Muscle layer of colon (tissue), 2 donors: ENCODE results near the gene KRTAP5-3.

Source experiments
- H3K27ac ChIP-seq: one replicate; pipeline ENCODE4 v1.7.0; 2013; ENCODE audit warnings: low read depth, mild to moderate bottlenecking, low read length, moderate library complexity
- H3K27me3 ChIP-seq, 2 donors: one replicate each; pipeline ENCODE4 v1.7.0; 2013; ENCODE audit warnings: low read length in 2 of 2, mild to moderate bottlenecking in 2 of 2; ENCODE audit not compliant: insufficient read depth in 2 of 2, control insufficient read depth in 1 of 2
- H3K36me3 ChIP-seq: one replicate; pipeline ENCODE4 v1.7.0; 2013; ENCODE audit warnings: mild to moderate bottlenecking, low read length; ENCODE audit not compliant: insufficient read depth
- H3K4me1 ChIP-seq: one replicate; pipeline ENCODE4 v1.7.0; 2013; ENCODE audit warnings: mild to moderate bottlenecking, low read length; ENCODE audit not compliant: insufficient read depth
- H3K4me3 ChIP-seq, 2 donors: one replicate each; pipeline ENCODE4 v1.7.0; 2013; ENCODE audit warnings: low read length in 2 of 2, low read depth in 1 of 2, mild to moderate bottlenecking in 1 of 2, moderate library complexity in 1 of 2
- H3K9ac ChIP-seq: one replicate; pipeline ENCODE4 v1.7.0; 2013; ENCODE audit warnings: low read length
- H3K9me3 ChIP-seq: one replicate; pipeline ENCODE4 v1.7.0; 2013; ENCODE audit warnings: mild to moderate bottlenecking, low read length
- donor health status: abdominal sarcoma.
- donor health status: Adenocarcinoma of cecum.

Gene KRTAP5-3

GRCh38 chr11:1560002-1560648, 48.1 kb downstream of the KRTAP5-3 start:
- H3K4me1 ChIP-seq, result peaks cover 35% of the 10 kb centered on the region
- peak overlapping the region; percentile 27 for H3K9ac ChIP-seq
- H3K27ac ChIP-seq, result peak overlapping the region; percentile 74
- H3K27me3 ChIP-seq, result no peaks in the 10 kb centered on the region
- no peaks in the 10 kb centered on the region for H3K9me3 ChIP-seq
- H3K36me3 ChIP-seq, result peaks cover 11% of the 10 kb centered on the region
- H3K4me3 ChIP-seq, result no peak overlapping the region

- Histone ChIP-seq H3K27me3 (no peaks in the 10 kb centered on the region), H3K9me3 (no peaks in the 10 kb centered on the region), H3K27ac (peak overlapping the region; percentile 97), H3K36me3 (peaks cover 11% of the 10 kb centered on the region), H3K4me3 (peak overlapping the region in 1 of 2 donors; percentile 32), H3K9ac (peak overlapping the region; percentile 76), H3K4me1 (peaks cover 27% of the 10 kb centered on the region)
These were observed 48.9 kb downstream of the KRTAP5-3 start for GRCh38 chr11:1559111-1559951.

- Histone ChIP-seq H3K27ac (peak overlapping the region; percentile 97), H3K4me3 (peak overlapping the region in 1 of 2 donors; percentile 32), H3K36me3 (peaks cover 11% of the 10 kb centered on the region), H3K4me1 (peaks cover 21% of the 10 kb centered on the region), H3K9me3 (no peaks in the 10 kb centered on the region), H3K9ac (peak overlapping the region; percentile 76), H3K27me3 (no peaks in the 10 kb centered on the region)
These were observed 49.5 kb downstream of the KRTAP5-3 start for GRCh38 chr11:1558775-1559110.

GRCh38 chr11:1557904-1558774, 50.1 kb downstream of the KRTAP5-3 start:
- Histone ChIP-seq H3K4me3 (peak overlapping the region; percentile 16 to 32), H3K36me3 (peaks cover 9% of the 10 kb centered on the region), H3K27me3 (no peaks in the 10 kb centered on the region), H3K9ac (peak overlapping the region; percentile 76), H3K4me1 (peaks cover 20% of the 10 kb centered on the region), H3K27ac (peak overlapping the region; percentile 97), H3K9me3 (no peaks in the 10 kb centered on the region)
